HepG2 (cell line): ENCODE measurements around the gene PRSS8. TPM values are rescaled to one million over a fixed set of nuclear protein-coding genes. Genes with fewer than 3 reads are reported as not detected.

Experiments
- ATAC-seq: fragments of 200-7000 bp; cut with Tn5 transposase; 3 replicates; pipeline ENCODE4 v1.9.1; 2020; ENCODE audit warnings: mild to moderate bottlenecking, moderate library complexity
- BruUV-seq: library from RNA; stranded (reverse); fragments of 400-500 nt; replicated peaks from 2 replicates; lab custom pipeline; 2021; lab: Mats Ljungman, UMichigan
- CTCF ChIA-PET: fragments of 300-600 bp; formaldehyde crosslinking; extraction: SDS; loops from one replicate; lab custom pipeline; 2021; ENCODE audit warnings: low total read pairs, inconsistent platforms, low intra/inter-chr PET ratio; lab: Yijun Ruan, JAX
- POLR2A ChIA-PET: fragments of 350-600 bp; sonication (Branson Sonifier 250); formaldehyde crosslinking; loops from one replicate; lab custom pipeline; 2020; ENCODE audit warnings: antibody characterized with exemption, inconsistent platforms; lab: Yijun Ruan, JAX
- DNase-seq: peaks from one replicate; pipeline ENCODE4 v3.0.0-alpha.2; 2015; ENCODE audit warnings: low spot score
- FAIRE-seq: peaks from 3 replicates; lab custom pipeline; 2011; peaks lifted over from hg19 to GRCh38; lab: Jason Lieb, UNC
- H2AFZ ChIP-seq: one replicate; pipeline ENCODE4 v1.6.1; 2011; ENCODE audit warnings: low read length, inconsistent platforms
- H3K27ac ChIP-seq: fragments of 300-600 bp; 3 replicates; pipeline ENCODE4 v1.8.0; 2011; ENCODE audit warnings: mixed run types, mild to moderate bottlenecking, mixed read lengths, low read length, inconsistent platforms; ENCODE audit not compliant: insufficient read depth; ENCODE audit errors: extremely low read length
- H3K27me3 ChIP-seq, 2 experiments: fragments of 200-600 bp in 1 of 2; 2 replicates in 1 of 2; 3 replicates in 1 of 2; pipeline versions ENCODE4 v1.6.0 to v1.8.0; 2011; ENCODE audit warnings: low read length in 2 of 2, mild to moderate bottlenecking in 2 of 2, moderate library complexity in 2 of 2, inconsistent platforms in 1 of 2; ENCODE audit not compliant: insufficient read depth in 2 of 2, control insufficient read depth in 1 of 2
- H3K36me3 ChIP-seq, 2 experiments: fragments of 200-600 bp in 1 of 2; replicated peaks in 1 of 2; 2 replicates in 1 of 2; 3 replicates in 1 of 2; pipeline versions ENCODE4 v1.5.1 to v1.8.0; 2011; ENCODE audit warnings: low read length in 2 of 2, inconsistent platforms in 1 of 2; ENCODE audit not compliant: insufficient read depth in 2 of 2, control insufficient read depth in 1 of 2
- H3K4me1 ChIP-seq: 2 replicates; pipeline ENCODE4 v1.5.1; 2012; ENCODE audit warnings: low read length, inconsistent platforms; ENCODE audit not compliant: insufficient read depth
- H3K4me2 ChIP-seq: 2 replicates; pipeline ENCODE4 v1.6.0; 2011; ENCODE audit warnings: low read depth, low read length, inconsistent platforms
- H3K4me3 ChIP-seq, 3 experiments: fragments of 200-600 bp in 1 of 3; sonication (generic), shearing (Covaris generic) in 1 of 3; replicated peaks in 1 of 3; 2 replicates each; pipeline ENCODE4 v1.5.1; 2011 to 2016; ENCODE audit warnings: low read length in 3 of 3, inconsistent platforms in 2 of 3, low read depth in 2 of 3, mild to moderate bottlenecking in 2 of 3, control low read depth in 1 of 3, mixed read lengths in 1 of 3; ENCODE audit not compliant: insufficient read depth in 1 of 3
- H3K79me2 ChIP-seq: one replicate; pipeline ENCODE4 v1.6.1; 2011; ENCODE audit warnings: low read length, inconsistent platforms; ENCODE audit not compliant: insufficient read depth
- H3K9ac ChIP-seq: 2 replicates; pipeline ENCODE4 v1.6.0; 2011; ENCODE audit warnings: mild to moderate bottlenecking, low read depth, low read length, inconsistent platforms; ENCODE audit not compliant: insufficient read depth
- H3K9me3 ChIP-seq: 2 replicates; pipeline ENCODE4 v1.5.1; 2012; ENCODE audit warnings: mild to moderate bottlenecking, low read length
- H4K20me1 ChIP-seq: 2 replicates; pipeline ENCODE4 v1.6.0; 2011; ENCODE audit warnings: inconsistent platforms, mild to moderate bottlenecking, low read length, moderate library complexity; ENCODE audit not compliant: insufficient read depth
- ARID5B ChIP-seq: IDR thresholded peaks from 2 replicates; pipeline ENCODE4 v1.4.0; 2020; ENCODE audit warnings: mild to moderate bottlenecking, missing genetic modification reagents
- HNF1A ChIP-seq, 2 experiments: sonication (generic) in 1 of 2; formaldehyde crosslinking in 1 of 2; IDR thresholded peaks; 2 replicates each; pipeline versions ENCODE4 v1.4.0 to v1.6.1; 2016 to 2020; ENCODE audit warnings: borderline replicate concordance in 1 of 2, low read depth in 1 of 2, mild to moderate bottlenecking in 1 of 2, missing genetic modification reagents in 1 of 2
- HOXA9 ChIP-seq: sonication (generic); formaldehyde crosslinking; IDR thresholded peaks from 2 replicates; pipeline ENCODE4 v1.8.1; 2022; ENCODE audit warnings: missing genetic modification reagents, mild to moderate bottlenecking, moderate library complexity, borderline replicate concordance
- HOXD1 ChIP-seq: sonication (generic); formaldehyde crosslinking; IDR thresholded peaks from 2 replicates; pipeline ENCODE4 v1.5.0; 2020; ENCODE audit warnings: missing genetic modification reagents
- RELA ChIP-seq: sonication (generic); formaldehyde crosslinking; IDR thresholded peaks from 2 replicates; pipeline ENCODE4 v1.4.0; 2020; ENCODE audit warnings: missing genetic modification reagents
- THRA ChIP-seq: sonication (generic); formaldehyde crosslinking; IDR thresholded peaks from 2 replicates; pipeline ENCODE4 v1.4.0; 2020; ENCODE audit warnings: missing genetic modification reagents, borderline replicate concordance
- ZBTB34 ChIP-seq: sonication (generic); formaldehyde crosslinking; IDR thresholded peaks from 2 replicates; pipeline ENCODE4 v1.8.0; 2022; ENCODE audit warnings: mild to moderate bottlenecking, missing genetic modification reagents
- ZSCAN31 ChIP-seq: sonication (generic); formaldehyde crosslinking; IDR thresholded peaks from 2 replicates; pipeline ENCODE4 v1.5.0; 2020; ENCODE audit warnings: low read depth, mild to moderate bottlenecking, missing genetic modification reagents
- WGBS: methylation state at CpG from one replicate; pipeline ENCODE4 v1.1.6; 2017; ENCODE audit warnings: low lambda C conversion rate; 5-methylcytosine and 5-hydroxymethylcytosine counted together
- in situ Hi-C: cut with HindIII; loops from 2 replicates; pipeline ENCODE4 v1.10.0; 2017; ENCODE audit warnings: low pct_unique_long_range_greater_than_20kb; ENCODE audit not compliant: extremely low pct_ligation_motif_present
- intact Hi-C: fragments of 100-400 bp; cut with micrococcal nuclease; formaldehyde crosslinking; loops from one replicate; pipeline ENCODE4 v1.10.0; 2022; ENCODE audit not compliant: unreplicated experiment
- polyA plus RNA-seq, 8 experiments: library from polyadenylated mRNA; depleted of rRNA in 3 of 8; stranded (reverse) in 7 of 8; unstranded in 1 of 8; fragments of >200 nt; fragmentation: Illumina TruSeq in 4 of 8; extraction: Trizol in 4 of 8; gene quantifications; 2 replicates each; pipeline versions ENCODE4 v1.2.1 to v1.2.3, GENCODE V29; 2011 to 2016; ENCODE audit warnings: low read depth in 4 of 8, missing spikeins in 1 of 8, mixed read lengths in 1 of 8; ENCODE audit not compliant: insufficient read depth in 1 of 8
- total RNA-seq, 5 experiments: library from RNA; depleted of rRNA; stranded (reverse); fragments of >200 nt; fragmentation: Illumina TruSeq; extraction: Trizol; gene quantifications; 2 replicates each; pipeline ENCODE4 v1.2.3, GENCODE V29; 2016; ENCODE audit warnings: low read depth in 1 of 5

PRSS8 gene
- total and polyA plus RNA-seq, 2 of the 13 experiments (the other 11 are each of a cell fraction or from before 2014, with no cell fraction given) = 2.6 to 7.2 TPM

GRCh38 chr16:31113121-31114120, 22.1 kb downstream of the PRSS8 start:
- Histone ChIP-seq H3K36me3 (peaks cover 20 to 35% of the 10 kb centered on the region in 2 experiments), H3K4me2 (peak overlapping the region; percentile 48), H3K79me2 (peaks cover 18% of the 10 kb centered on the region), H3K27ac (peak overlapping the region; percentile 64), H3K4me3 (no peak overlapping the region), H3K4me1 (peaks cover 44% of the 10 kb centered on the region), H3K9me3 (no peaks in the 10 kb centered on the region), H4K20me1 (0 out of 2 replicates have a peak, but pooled peaks cover 3% of the 10 kb centered on the region), H3K27me3 (no peaks in the 10 kb centered on the region; a peak in 1 of 5 replicates), H2AFZ (no peak overlapping the region), H3K9ac (no peak overlapping the region)
- 62% methylated on average over 5 of the region's 5 CpGs for WGBS
- BruUV-seq = no TSS peak
- in situ Hi-C loops (no loop called here), intact Hi-C loops (no loop called here)
- ChIA-PET POLR2A (interaction anchor here (0.6 to 3.3 kb wide), 13 partner anchors 8 to 128 kb away, joined by 3 to 21 read pairs (median 3); partner anchors contain the start of genes FUS, HSD3B7, ZNF646 and ZNF668), CTCF (no interaction called here)
- DNase-seq (peak; percentile 57), FAIRE-seq (peak; percentile 89), ATAC-seq (peak; percentile 34)
- no peak for TF ChIP-seq THRA (CRISPR knock-in tag)
- 0 out of 2 replicates have a peak, but pooled peaks have one; percentile 42 for TF ChIP-seq ZBTB34
- TF ChIP-seq HOXD1 = no peak
- no peak for TF ChIP-seq HOXA9 (CRISPR knock-in tag)
- TF ChIP-seq RELA = no peak
- TF ChIP-seq ARID5B = 0 out of 2 replicates have a peak, but pooled peaks have one; percentile 7
- peak; percentile 73 for TF ChIP-seq HNF1A (IDR thresholded peaks at IDR 0.05; ENCODE audit: low read depth)
- TF ChIP-seq HNF1A (CRISPR knock-in tag; IDR thresholded peaks at IDR 0.05; ENCODE audit: borderline replicate concordance) = no peak; the same call in 1 of the 2 replicates
- TF ChIP-seq ZSCAN31 = 0 out of 2 replicates have a peak, but pooled peaks have one; percentile 16
